HepG2 (cell line): ENCODE data around the gene FAM117B. TPM values are rescaled to one million over a fixed set of nuclear protein-coding genes. Genes with fewer than 3 reads are reported as not detected.

Experiments used
- ATAC-seq: fragments of 200-7000 bp; cut with Tn5 transposase; 3 replicates; pipeline ENCODE4 v1.9.1; 2020; ENCODE audit warnings: mild to moderate bottlenecking, moderate library complexity
- BruUV-seq: library from RNA; stranded (reverse); fragments of 400-500 nt; replicated peaks from 2 replicates; lab custom pipeline; 2021; lab: Mats Ljungman, UMichigan
- CTCF ChIA-PET: fragments of 300-600 bp; formaldehyde crosslinking; extraction: SDS; loops from one replicate; lab custom pipeline; 2021; ENCODE audit warnings: low total read pairs, inconsistent platforms, low intra/inter-chr PET ratio; lab: Yijun Ruan, JAX
- POLR2A ChIA-PET: fragments of 350-600 bp; sonication (Branson Sonifier 250); formaldehyde crosslinking; loops from one replicate; lab custom pipeline; 2020; ENCODE audit warnings: antibody characterized with exemption, inconsistent platforms; lab: Yijun Ruan, JAX
- DNase-seq: peaks from one replicate; pipeline ENCODE4 v3.0.0-alpha.2; 2015; ENCODE audit warnings: low spot score
- FAIRE-seq: peaks from 3 replicates; lab custom pipeline; 2011; peaks lifted over from hg19 to GRCh38; lab: Jason Lieb, UNC
- H2AFZ ChIP-seq: one replicate; pipeline ENCODE4 v1.6.1; 2011; ENCODE audit warnings: low read length, inconsistent platforms
- H3K27ac ChIP-seq: fragments of 300-600 bp; 3 replicates; pipeline ENCODE4 v1.8.0; 2011; ENCODE audit warnings: mixed run types, mild to moderate bottlenecking, mixed read lengths, low read length, inconsistent platforms; ENCODE audit not compliant: insufficient read depth; ENCODE audit errors: extremely low read length
- H3K27me3 ChIP-seq, 2 experiments: fragments of 200-600 bp in 1 of 2; 2 replicates in 1 of 2; 3 replicates in 1 of 2; pipeline versions ENCODE4 v1.6.0 to v1.8.0; 2011; ENCODE audit warnings: low read length in 2 of 2, mild to moderate bottlenecking in 2 of 2, moderate library complexity in 2 of 2, inconsistent platforms in 1 of 2; ENCODE audit not compliant: insufficient read depth in 2 of 2, control insufficient read depth in 1 of 2
- H3K36me3 ChIP-seq, 2 experiments: fragments of 200-600 bp in 1 of 2; replicated peaks in 1 of 2; 2 replicates in 1 of 2; 3 replicates in 1 of 2; pipeline versions ENCODE4 v1.5.1 to v1.8.0; 2011; ENCODE audit warnings: low read length in 2 of 2, inconsistent platforms in 1 of 2; ENCODE audit not compliant: insufficient read depth in 2 of 2, control insufficient read depth in 1 of 2
- H3K4me1 ChIP-seq: 2 replicates; pipeline ENCODE4 v1.5.1; 2012; ENCODE audit warnings: low read length, inconsistent platforms; ENCODE audit not compliant: insufficient read depth
- H3K4me2 ChIP-seq: 2 replicates; pipeline ENCODE4 v1.6.0; 2011; ENCODE audit warnings: low read depth, low read length, inconsistent platforms
- H3K4me3 ChIP-seq, 3 experiments: fragments of 200-600 bp in 1 of 3; sonication (generic), shearing (Covaris generic) in 1 of 3; replicated peaks in 1 of 3; 2 replicates each; pipeline ENCODE4 v1.5.1; 2011 to 2016; ENCODE audit warnings: low read length in 3 of 3, inconsistent platforms in 2 of 3, low read depth in 2 of 3, mild to moderate bottlenecking in 2 of 3, control low read depth in 1 of 3, mixed read lengths in 1 of 3; ENCODE audit not compliant: insufficient read depth in 1 of 3
- H3K79me2 ChIP-seq: one replicate; pipeline ENCODE4 v1.6.1; 2011; ENCODE audit warnings: low read length, inconsistent platforms; ENCODE audit not compliant: insufficient read depth
- H3K9ac ChIP-seq: 2 replicates; pipeline ENCODE4 v1.6.0; 2011; ENCODE audit warnings: mild to moderate bottlenecking, low read depth, low read length, inconsistent platforms; ENCODE audit not compliant: insufficient read depth
- H3K9me3 ChIP-seq: 2 replicates; pipeline ENCODE4 v1.5.1; 2012; ENCODE audit warnings: mild to moderate bottlenecking, low read length
- H4K20me1 ChIP-seq: 2 replicates; pipeline ENCODE4 v1.6.0; 2011; ENCODE audit warnings: inconsistent platforms, mild to moderate bottlenecking, low read length, moderate library complexity; ENCODE audit not compliant: insufficient read depth
- MBD4 ChIP-seq: IDR thresholded peaks from 2 replicates; pipeline ENCODE4 v1.6.1; 2012; ENCODE audit warnings: low read length, inconsistent platforms, borderline replicate concordance
- RFXANK ChIP-seq: IDR thresholded peaks from 2 replicates; pipeline ENCODE4 v1.6.1; 2016
- ZNF317 ChIP-seq: sonication (generic); formaldehyde crosslinking; IDR thresholded peaks from 2 replicates; pipeline ENCODE4 v1.5.0; 2020; ENCODE audit warnings: mild to moderate bottlenecking, missing genetic modification reagents
- ZNF383 ChIP-seq: sonication (generic); formaldehyde crosslinking; IDR thresholded peaks from 2 replicates; pipeline ENCODE4 v1.4.0; 2020; ENCODE audit warnings: missing genetic modification reagents, mild to moderate bottlenecking, borderline replicate concordance
- ZNF550 ChIP-seq: sonication (generic); formaldehyde crosslinking; IDR thresholded peaks from 2 replicates; pipeline ENCODE4 v1.4.0; 2020; ENCODE audit warnings: mild to moderate bottlenecking, missing genetic modification reagents, borderline replicate concordance
- WGBS: methylation state at CpG from one replicate; pipeline ENCODE4 v1.1.6; 2017; ENCODE audit warnings: low lambda C conversion rate; 5-methylcytosine and 5-hydroxymethylcytosine counted together
- in situ Hi-C: cut with HindIII; loops from 2 replicates; pipeline ENCODE4 v1.10.0; 2017; ENCODE audit warnings: low pct_unique_long_range_greater_than_20kb; ENCODE audit not compliant: extremely low pct_ligation_motif_present
- intact Hi-C: fragments of 100-400 bp; cut with micrococcal nuclease; formaldehyde crosslinking; loops from one replicate; pipeline ENCODE4 v1.10.0; 2022; ENCODE audit not compliant: unreplicated experiment
- polyA plus RNA-seq, 8 experiments: library from polyadenylated mRNA; depleted of rRNA in 3 of 8; stranded (reverse) in 7 of 8; unstranded in 1 of 8; fragments of >200 nt; fragmentation: Illumina TruSeq in 4 of 8; extraction: Trizol in 4 of 8; gene quantifications; 2 replicates each; pipeline versions ENCODE4 v1.2.1 to v1.2.3, GENCODE V29; 2011 to 2016; ENCODE audit warnings: low read depth in 4 of 8, missing spikeins in 1 of 8, mixed read lengths in 1 of 8; ENCODE audit not compliant: insufficient read depth in 1 of 8
- total RNA-seq, 5 experiments: library from RNA; depleted of rRNA; stranded (reverse); fragments of >200 nt; fragmentation: Illumina TruSeq; extraction: Trizol; gene quantifications; 2 replicates each; pipeline ENCODE4 v1.2.3, GENCODE V29; 2016; ENCODE audit warnings: low read depth in 1 of 5
- TF ChIP-seq, protein P1 (sequence below), 2 experiments: sonication (generic) in 1 of 2; formaldehyde crosslinking in 1 of 2; IDR thresholded peaks; 2 replicates each; pipeline versions ENCODE4 v1.5.1 to v1.6.1; 2011 to 2020; ENCODE audit warnings: borderline replicate concordance in 1 of 2, low read depth in 1 of 2, low read length in 1 of 2, mild to moderate bottlenecking in 1 of 2, missing genetic modification reagents in 1 of 2, moderate library complexity in 1 of 2
- TF ChIP-seq, protein P2 (sequence below): sonication (generic); formaldehyde crosslinking; IDR thresholded peaks from 2 replicates; pipeline ENCODE4 v1.4.0; 2020; ENCODE audit warnings: mild to moderate bottlenecking, missing genetic modification reagents
- TF ChIP-seq, protein P3 (sequence below): sonication (generic); formaldehyde crosslinking; IDR thresholded peaks from 2 replicates; pipeline ENCODE4 v1.5.0; 2020; ENCODE audit warnings: missing genetic modification reagents, mild to moderate bottlenecking, borderline replicate concordance
- TF ChIP-seq, protein P4 (sequence below): fragments of 450-650 bp; IDR thresholded peaks from 2 replicates; pipeline ENCODE4 v1.6.1; 2016

Gene FAM117B
- total and polyA plus RNA-seq, 2 of the 13 experiments (the other 11 are each of a cell fraction or from before 2014, with no cell fraction given) = 5.8 to 11.0 TPM

DNA sequence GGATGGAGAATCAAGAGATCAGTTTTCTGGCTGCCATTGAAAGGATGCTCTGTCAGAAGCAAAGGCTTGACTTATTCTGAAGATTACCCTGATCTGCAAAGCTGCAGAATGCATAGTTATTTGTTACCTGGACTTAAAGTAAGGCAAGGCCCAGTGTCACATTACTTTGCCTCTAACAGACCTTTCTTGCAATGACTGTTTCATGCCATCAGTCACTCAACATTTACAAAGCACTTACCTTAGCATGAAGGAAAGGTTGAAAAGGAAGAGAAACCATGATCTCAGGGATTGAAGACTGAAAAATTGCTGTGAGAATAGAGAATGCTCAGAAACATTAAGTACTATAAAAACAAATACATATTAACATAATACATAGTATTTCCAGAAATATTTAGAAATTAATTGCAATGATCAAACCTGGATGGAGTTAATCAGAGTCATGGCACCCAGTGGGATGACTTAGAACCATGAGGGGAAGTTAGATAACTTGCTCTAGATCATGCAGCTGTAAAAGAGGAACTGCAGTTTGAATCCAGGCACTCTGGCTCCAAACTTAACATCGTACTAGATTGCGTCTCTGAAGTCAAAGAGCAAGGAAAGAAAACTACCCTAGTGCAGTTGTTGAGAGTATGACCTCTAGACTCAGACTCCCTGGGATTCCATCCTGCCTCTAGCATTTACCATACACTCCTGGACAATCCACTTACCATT lies 26.5 kb upstream of the FAM117B start:
- DNase-seq (no peak), FAIRE-seq (no peak)
- POLR2A ChIA-PET = no interaction called here
- no peak overlapping the region for H3K4me2 ChIP-seq
- H3K9me3 ChIP-seq = no peaks in the 10 kb centered on the region
- intact Hi-C loops = no loop called here
- H3K4me3 ChIP-seq = no peak overlapping the region
- TF ChIP-seq RFXANK (no peak), ZNF383 (no peak), MBD4 (no peak), ZNF550 (CRISPR knock-in tag) (no peak), ZNF317 (CRISPR knock-in tag) (no peak)
- TF ChIP-seq, protein P1, sequence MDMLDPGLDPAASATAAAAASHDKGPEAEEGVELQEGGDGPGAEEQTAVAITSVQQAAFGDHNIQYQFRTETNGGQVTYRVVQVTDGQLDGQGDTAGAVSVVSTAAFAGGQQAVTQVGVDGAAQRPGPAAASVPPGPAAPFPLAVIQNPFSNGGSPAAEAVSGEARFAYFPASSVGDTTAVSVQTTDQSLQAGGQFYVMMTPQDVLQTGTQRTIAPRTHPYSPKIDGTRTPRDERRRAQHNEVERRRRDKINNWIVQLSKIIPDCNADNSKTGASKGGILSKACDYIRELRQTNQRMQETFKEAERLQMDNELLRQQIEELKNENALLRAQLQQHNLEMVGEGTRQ (IDR thresholded peaks at IDR 0.05; ENCODE audit: low read depth, low read length) = no peak
- TF ChIP-seq, protein P1 (CRISPR knock-in tag; IDR thresholded peaks at IDR 0.05; ENCODE audit: borderline replicate concordance) = no peak
- TF ChIP-seq, protein P2, sequence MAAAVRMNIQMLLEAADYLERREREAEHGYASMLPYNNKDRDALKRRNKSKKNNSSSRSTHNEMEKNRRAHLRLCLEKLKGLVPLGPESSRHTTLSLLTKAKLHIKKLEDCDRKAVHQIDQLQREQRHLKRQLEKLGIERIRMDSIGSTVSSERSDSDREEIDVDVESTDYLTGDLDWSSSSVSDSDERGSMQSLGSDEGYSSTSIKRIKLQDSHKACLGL (CRISPR knock-in tag) = no peak
- TF ChIP-seq, protein P3, sequence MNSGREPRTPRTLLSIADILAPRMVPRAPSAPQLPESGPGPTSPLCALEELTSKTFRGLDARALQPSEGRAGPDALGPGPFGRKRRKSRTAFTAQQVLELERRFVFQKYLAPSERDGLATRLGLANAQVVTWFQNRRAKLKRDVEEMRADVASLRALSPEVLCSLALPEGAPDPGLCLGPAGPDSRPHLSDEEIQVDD = no peak
- TF ChIP-seq, protein P4, sequence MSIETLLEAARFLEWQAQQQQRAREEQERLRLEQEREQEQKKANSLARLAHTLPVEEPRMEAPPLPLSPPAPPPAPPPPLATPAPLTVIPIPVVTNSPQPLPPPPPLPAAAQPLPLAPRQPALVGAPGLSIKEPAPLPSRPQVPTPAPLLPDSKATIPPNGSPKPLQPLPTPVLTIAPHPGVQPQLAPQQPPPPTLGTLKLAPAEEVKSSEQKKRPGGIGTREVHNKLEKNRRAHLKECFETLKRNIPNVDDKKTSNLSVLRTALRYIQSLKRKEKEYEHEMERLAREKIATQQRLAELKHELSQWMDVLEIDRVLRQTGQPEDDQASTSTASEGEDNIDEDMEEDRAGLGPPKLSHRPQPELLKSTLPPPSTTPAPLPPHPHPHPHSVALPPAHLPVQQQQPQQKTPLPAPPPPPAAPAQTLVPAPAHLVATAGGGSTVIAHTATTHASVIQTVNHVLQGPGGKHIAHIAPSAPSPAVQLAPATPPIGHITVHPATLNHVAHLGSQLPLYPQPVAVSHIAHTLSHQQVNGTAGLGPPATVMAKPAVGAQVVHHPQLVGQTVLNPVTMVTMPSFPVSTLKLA = no peak
- TF ChIP-seq, all 625 proteins: peak for 0
- no peak overlapping the region for H2AFZ ChIP-seq
- ATAC-seq = no peak
- H3K27me3 ChIP-seq = peaks cover 0 to 9% of the 10 kb centered on the region in 2 experiments; a peak in 2 of 5 replicates
- peaks cover 8% of the 10 kb centered on the region; the same call in 1 of the 2 replicates for H3K4me1 ChIP-seq
- no peaks in the 10 kb centered on the region for H3K36me3 ChIP-seq
- H3K9ac ChIP-seq = no peak overlapping the region
- CTCF ChIA-PET = no interaction called here
- no peaks in the 10 kb centered on the region for H3K79me2 ChIP-seq
- no peaks in the 10 kb centered on the region for H4K20me1 ChIP-seq
- BruUV-seq = no TSS peak
- no peak overlapping the region for H3K27ac ChIP-seq
- WGBS = 85% methylated on average over 2 of the region's 2 CpGs
- in situ Hi-C loops = no loop called here
